GM21786 (cell line): Measurements from ENCODE around the gene PDE4A.
"Not testable (repeated sequence)": the region's sequence is repeated elsewhere in the genome, so short reads cannot be mapped to it uniquely, and the experiment has no call there.

Experiments used
- ATAC-seq: cut with Tn5 transposase; IDR thresholded peaks from one replicate; pipeline ENCODE4 v1.9.1; 2021; ENCODE audit not compliant: unreplicated experiment

PDE4A gene

DNA sequence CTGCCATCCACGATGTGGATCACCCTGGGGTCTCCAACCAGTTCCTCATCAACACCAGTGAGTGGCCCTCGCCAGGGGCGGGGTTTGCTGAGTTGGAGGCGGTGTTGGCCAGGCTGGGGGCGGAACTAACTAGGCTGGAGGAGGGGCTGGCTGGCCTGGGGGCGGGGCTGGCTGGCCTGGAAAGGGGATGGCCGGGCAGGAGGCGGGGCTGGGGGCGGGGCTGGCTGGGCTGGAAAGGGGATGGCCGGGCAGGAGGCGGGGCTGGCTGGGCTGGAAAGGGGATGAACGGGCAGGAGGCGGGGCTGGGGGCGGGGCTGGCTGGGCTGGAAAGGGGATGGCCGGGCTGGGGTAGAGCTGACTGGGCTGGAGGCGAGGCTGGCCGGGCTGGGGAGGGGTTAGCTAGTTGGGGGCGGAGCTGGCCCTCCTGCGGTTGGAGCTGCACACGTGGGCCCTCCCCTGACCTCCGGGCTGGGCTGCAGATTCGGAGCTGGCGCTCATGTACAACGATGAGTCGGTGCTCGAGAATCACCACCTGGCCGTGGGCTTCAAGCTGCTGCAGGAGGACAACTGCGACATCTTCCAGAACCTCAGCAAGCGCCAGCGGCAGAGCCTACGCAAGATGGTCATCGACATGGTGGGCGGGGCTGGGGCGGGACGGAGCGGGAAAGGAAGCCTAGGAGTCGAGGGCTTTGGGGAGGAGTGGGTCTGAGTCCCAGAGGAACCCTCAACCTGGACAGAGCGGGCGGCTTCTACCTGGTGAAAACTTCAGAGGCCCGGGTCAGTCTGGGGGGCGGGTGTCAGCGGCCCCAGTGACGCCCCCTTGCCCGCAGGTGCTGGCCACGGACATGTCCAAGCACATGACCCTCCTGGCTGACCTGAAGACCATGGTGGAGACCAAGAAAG is 41.0 kb downstream of the PDE4A start:
- peak; percentile 68 for ATAC-seq

DNA sequence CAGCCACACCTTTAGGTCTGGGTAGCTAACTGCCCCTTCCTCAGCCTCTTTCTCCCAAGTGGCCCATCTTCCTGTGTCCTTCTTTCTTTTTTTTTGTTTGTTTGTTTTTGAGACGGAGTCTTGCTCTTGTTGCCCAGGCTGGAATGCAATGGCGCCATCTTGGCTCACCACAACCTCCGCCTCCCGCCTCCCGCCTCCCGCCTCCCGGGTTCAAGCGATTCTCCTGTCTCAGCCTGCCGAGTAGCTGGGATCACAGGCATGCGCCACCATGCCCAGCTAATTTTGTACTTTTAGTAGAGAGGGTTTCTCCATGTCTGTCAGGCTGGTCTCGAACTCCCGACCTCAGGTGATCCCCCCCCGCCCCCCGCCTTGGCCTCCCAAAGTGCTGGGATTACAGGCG is 41.7 kb downstream of the PDE4A start:
- not testable (repeated sequence) for ATAC-seq

DNA sequence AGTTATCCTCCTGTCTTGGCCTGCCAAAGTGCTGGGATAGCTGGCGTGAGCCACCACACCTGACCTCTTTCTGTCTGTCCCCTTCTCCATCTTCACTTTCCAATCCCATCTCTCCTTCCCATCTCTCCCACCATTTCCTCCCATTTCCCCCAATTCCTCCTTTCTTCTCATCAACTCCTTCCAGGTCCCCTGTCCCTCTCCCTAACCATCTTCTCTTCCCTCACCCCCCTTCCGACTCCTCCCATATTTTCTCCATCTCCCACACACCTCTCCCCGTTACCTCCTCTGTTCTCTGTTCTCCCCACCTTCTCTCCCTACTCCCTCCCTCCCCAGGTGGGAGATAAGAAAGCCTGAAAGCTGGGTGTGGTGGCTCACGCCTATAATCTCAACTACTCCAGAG is 42.2 kb downstream of the PDE4A start:
- no peak for ATAC-seq

DNA sequence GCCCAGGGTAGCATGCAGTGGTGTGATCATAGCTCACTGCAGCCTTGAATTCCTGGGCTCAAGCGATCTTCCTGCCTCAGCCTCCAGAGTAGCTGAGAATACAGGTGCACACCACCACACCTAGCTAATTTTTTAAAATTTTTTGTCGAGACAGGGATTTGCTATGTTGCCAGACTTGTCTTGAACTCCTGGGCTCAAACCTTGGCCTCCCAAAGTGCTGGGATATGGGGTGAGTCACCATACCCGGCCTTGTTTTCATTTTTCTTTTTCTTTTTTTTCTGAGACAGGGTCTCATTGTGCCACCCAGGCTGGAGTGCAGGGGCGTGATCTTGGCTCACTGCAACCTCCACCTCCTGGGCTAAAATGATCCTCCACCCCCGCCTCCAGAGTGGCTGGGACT is 44.1 kb downstream of the PDE4A start:
- ATAC-seq: no peak

DNA sequence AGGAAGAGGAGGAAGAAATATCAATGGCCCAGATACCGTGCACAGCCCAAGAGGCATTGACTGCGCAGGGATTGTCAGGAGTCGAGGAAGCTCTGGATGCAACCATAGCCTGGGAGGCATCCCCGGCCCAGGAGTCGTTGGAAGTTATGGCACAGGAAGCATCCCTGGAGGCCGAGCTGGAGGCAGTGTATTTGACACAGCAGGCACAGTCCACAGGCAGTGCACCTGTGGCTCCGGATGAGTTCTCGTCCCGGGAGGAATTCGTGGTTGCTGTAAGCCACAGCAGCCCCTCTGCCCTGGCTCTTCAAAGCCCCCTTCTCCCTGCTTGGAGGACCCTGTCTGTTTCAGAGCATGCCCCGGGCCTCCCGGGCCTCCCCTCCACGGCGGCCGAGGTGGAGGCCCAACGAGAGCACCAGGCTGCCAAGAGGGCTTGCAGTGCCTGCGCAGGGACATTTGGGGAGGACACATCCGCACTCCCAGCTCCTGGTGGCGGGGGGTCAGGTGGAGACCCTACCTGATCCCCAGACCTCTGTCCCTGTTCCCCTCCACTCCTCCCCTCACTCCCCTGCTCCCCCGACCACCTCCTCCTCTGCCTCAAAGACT is 46.9 kb downstream of the PDE4A start:
- ATAC-seq: no peak

DNA sequence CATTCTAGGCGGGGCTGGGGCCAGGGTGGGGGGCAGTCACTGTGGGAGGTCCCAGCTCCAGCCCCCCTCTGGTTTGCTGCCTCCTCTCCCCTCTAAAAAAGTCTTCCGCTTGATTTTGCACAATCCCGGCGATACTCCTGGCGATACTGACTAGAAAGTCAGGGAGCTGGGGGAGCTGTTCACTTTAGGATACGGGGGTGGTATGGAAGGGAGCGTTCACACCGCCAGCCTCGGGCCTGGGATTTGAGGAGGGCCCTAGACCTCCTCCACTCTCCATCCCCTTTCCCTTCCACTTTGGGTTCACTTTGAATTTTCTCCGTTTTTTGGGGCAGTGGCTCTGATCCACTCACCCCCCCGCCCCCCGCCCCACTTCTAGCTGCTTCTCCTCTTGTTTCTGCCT is 47.8 kb downstream of the PDE4A start:
- no peak for ATAC-seq

DNA sequence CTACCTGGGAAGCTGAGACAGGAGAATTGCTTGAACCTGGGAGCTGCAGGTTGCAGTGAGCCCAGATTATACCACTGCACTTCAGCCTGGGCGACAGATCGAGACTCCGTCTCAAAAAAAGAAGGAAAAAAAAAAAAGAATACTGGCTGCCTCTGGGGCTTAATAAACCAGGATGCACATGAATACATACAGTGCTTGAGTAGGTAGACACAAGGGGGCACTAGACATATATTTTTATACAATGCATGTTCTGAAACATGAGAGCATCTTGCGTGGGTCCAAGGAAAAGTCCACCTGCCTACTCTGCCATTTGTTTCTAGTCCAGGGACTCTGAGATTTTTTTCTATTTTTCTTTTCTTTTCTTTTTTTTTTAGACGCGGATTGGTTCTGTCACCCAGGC is 51.6 kb downstream of the PDE4A start:
- no peak for ATAC-seq

DNA sequence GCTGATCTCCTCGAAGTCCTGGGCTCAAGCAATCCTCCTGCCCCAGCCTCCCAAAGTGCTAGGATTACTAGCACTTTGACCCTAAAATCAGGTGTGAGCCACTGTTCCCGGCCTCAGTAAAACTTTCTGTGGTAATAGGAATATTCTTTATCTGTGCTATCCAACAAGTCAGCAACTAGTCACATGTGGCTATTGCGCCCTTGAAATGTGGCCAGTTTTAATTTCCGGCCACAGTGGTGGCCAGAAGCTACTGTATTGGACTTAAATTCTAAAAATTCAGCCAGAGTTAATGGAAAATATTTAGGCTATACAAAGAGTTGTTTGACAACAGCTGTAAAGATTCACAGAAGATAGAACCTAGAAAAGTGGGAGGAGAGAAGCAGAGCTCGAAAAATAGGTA is 52.9 kb downstream of the PDE4A start:
- ATAC-seq: no peak

DNA sequence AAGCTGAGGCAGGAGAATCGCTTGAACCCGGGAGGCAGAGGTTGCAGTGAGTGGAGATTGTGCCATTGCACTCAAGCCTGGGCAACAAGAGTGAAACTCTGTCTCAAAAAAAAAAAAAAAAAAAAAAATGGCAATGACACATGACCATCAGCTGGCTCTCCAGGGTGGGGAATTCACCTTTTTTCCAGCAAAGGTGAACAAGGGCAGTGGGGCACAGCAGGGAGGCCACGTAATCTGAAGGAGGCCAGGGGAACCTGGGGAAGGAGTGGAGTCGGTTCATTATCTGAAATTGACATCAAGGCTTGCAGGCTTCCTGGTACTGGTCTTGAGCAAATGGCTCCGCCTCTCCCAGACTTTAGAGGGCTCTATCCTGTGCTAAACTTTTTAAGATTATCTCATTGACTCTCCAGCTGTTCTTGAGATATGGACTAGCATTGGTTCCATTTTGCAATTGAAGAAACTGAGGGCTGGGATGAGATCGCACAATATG is 54.7 kb downstream of the PDE4A start:
- no peak for ATAC-seq

DNA sequence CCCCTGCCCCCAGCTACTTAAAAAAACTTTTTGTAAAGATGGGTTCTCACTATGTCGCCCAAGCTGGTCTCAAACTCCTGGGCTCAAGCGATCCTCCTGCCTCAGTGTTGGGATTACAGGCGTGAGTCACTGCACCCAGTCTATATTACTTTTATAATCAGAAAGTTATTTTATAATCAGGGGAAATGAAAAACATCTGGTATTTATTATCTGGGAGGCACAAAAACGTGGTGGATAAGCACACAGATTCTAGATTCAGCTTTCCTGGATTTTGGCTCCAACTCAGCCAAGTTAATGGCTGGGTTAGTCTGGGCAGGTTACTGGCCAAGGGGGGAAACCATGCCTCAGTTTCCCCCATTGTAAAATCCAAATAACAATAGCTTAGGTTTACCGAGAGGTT is 58.1 kb downstream of the PDE4A start:
- ATAC-seq: no peak

DNA sequence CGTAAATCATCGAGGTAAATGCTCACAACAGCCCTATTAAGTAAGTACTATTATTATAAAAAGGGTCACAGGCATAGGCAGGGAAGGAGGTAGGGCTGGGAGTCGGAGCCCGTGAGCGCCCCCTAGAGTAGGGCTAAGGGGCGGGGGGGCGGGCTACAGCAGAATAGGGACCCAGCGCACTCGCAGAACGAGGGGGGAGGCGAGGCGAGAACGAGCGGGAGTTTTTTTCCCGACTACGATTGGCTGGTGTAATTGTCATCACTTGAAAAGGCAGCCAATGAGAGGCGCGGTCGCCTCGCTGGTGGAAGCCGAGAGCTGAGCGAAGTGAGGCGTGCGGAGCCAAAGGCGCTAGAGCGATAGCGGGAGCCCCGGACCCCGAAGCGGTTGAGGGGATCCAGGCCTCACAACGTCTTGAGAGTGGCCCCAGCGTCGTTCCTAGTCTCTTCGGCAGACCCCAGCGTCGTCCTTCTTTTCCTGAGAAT is 58.6 kb downstream of the PDE4A start:
- no peak for ATAC-seq

DNA sequence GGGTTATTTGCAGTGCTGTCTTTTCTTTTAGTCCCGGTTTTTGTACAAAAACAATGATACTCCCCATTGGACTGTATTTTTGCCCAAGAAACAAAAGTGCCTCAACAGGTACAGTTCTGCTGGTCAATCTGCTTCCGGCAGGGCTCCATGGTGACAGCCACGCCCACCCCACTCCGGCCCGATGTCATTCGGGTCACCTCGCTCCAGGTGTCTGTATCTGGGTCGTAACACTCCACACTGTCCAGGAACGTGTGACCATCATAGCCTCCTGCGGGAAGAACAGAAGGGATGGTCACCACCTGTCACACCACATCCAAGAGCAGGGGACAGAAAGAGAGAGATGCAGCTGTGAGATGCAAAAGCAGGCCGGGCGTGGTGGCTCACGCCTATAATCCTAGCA is 66.2 kb downstream of the PDE4A start:
- no peak for ATAC-seq

DNA sequence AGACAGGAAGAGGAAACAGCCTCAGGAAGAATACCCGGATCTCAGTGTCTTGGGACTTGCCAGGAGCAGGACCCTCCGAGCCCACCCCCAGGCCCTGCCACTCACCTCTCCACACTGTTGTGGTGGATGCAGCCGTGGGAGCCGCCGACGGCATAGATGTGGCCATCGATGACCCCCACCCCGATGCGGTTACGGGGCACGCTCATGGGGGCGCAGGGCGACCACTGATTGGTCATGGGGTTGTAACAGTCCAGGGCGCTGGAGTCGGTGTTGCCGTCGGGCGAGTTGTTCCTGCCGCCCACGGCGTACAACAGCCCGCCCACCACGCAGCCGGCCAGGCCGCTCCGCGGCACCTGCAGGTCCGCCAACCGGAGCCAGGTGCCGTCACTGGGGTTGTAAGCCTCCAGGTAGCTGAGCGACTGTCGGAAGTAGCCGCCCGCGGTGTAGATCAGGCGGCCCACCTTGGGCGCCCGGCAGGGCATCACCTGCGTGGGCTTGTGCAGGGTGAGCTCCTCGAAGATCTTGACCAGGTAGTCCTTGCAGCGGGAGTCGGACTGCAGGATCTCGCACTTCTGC is 71.2 kb downstream of the PDE4A start:
- ATAC-seq: no peak

DNA sequence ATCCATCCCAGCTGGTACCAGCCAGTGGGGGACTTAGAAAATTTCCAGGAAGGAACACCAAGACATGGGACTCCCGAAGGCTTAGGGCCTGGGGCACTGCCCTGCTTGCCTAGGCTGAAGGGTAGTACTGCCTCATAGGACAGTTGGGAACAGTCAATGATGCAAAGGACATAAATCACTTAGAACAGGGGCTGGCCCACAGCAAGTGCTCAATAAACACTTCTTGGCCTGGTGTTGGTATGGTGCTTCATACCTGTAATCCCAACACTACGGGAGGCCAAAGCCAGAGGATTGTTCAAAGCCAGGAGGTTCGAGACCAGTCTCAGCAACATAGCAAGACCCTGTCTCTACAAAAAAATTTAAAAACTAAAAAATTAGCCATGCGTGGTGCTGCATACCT is 77.0 kb downstream of the PDE4A start:
- no peak for ATAC-seq

DNA sequence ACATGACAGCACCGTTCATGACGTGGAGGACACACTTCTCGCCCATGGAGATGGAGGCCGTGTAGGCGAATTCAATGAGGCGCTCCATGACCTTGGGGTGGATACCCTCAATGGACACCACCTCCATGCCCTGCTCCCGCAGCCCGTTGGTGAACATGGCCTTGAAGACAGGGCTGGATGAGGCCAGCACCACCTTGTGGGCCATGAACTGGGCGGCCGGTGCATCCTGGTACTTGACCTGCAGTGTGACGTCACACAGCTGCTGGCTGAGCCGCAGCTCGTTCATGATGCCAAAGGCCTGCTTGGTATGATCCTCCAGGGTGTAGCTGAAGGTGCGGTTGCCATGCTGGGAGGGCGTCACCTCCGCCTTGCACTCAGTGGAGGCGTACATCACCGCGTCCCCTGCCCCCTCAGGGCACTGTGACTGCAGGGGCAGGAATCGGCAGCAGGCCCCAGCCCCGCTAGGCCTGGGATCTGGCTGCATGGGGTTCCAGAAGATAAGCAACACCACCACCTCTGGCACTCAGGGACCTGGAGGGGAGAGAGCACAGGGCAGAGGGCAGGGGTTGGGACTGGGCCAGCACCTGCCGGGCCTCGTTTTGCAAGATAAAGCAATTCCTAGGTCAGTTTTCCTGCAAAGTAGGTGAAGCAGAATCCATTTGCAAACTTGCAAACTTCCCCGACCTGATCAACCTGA is 79.4 kb downstream of the PDE4A start:
- ATAC-seq: no peak

DNA sequence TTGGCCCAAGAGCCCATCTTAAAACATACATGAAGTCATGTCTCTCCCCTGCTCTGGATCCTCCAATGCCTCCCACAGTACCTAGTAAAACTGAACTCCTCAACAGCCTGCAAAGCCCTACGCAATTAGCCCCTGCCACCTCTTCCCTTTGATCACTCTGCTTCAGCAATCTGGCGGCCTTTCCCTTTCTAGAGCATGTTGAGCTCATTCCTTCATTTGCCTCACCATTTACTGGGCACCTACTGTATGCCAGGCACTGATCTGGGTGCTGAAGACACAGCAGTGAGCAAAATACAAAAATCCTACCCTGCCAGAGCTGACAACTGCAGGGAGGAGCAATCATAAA is 79.9 kb downstream of the PDE4A start:
- ATAC-seq: no peak

DNA sequence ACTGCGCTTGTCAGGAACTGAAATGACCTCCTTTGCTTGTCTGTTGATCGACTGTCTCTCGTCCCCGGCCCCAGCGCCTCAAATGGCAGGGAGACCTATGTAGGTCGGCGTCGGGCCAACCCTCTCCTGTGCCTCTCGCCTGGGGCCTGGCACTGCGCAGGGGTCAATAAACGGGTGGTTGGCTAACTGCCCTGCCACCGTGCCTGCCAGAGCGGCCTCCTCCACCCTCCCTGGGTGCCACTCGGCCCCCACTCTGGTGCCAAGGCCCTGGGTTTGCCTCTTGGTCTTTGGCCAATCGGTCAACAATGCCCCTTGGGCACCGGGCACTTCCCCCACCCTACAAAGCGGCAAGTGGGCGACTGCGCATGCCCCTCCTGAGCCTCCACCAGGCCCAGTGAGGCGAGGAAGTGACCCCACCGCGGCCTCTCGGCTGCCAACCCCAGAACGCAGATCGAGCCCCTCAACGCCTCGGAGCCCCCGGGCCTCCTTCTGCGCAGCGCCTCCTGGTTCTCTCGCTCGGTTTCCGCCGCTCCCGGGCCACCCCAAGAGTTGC is 81.7 kb downstream of the PDE4A start:
- peak; percentile 37 for ATAC-seq

DNA sequence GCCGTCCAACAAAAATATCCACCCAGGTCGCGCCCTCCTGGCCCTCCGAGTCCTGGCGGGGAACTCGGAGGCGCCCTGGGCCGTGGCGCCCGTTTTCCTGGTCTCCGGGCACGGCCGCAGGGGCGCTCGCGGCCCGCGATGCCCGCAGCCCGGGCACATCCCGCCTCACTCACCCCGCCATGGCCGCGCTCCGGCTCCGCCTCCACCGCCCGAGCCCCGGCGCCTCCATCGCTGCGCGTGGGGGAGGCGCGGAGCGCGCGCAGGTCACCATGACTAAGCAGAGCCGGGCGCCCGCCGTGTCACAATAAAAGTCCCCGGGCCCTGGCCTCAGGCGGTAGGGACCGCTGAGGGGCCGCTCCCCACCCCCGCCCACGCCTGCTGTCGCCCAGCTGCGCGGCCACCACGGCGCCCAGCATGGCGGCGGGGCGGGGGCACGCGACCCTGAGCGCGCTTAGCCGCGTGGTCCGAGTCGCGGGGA is 82.2 kb downstream of the PDE4A start:
- peak; percentile 82 for ATAC-seq

DNA sequence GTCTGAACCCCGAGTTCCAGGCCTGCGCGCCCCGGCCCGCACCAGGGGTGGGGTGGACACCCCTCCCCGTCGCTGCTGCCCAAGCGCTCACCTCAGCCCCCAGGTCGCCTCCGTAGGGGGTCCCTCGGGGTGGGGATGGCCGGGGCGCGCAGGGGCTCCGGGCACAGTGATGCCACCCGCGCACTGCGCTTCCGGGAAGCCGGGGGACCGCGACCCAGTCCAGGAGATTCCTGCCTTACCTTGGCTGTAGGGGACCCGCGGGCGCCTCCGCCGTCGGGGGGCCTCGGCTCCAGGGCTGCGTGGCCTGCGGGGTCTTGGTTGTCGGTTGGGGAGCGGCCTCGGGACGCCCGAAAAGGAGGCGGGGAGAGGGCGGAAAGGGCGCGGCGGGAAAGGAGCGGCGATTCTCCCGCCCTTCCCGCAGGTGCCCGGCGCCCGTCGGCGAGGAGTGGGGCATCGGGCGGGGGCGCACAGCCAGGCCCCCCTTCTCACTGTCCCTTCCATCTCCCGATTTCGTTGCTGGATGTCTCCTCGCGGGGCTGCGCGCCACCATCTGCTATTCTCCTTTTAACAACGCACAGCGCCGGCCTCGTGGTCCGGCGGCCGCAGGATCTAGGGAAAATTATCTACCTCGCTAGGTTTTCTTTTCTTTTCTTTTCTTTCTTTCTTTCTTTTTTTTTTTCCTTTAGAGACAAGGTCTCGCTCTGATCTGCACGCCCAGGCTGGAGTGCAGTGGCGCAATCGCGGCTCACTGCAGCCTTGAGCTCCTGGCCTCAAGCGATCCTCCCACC is 82.9 kb downstream of the PDE4A start, which contains the start of gene KEAP1:
Gene KEAP1 (minus strand): TSS at position 355 of the 788 bp plus-strand sequence. CDS start 3,323 bp downstream, outside the sequence.
- peak; percentile 18 for ATAC-seq

DNA sequence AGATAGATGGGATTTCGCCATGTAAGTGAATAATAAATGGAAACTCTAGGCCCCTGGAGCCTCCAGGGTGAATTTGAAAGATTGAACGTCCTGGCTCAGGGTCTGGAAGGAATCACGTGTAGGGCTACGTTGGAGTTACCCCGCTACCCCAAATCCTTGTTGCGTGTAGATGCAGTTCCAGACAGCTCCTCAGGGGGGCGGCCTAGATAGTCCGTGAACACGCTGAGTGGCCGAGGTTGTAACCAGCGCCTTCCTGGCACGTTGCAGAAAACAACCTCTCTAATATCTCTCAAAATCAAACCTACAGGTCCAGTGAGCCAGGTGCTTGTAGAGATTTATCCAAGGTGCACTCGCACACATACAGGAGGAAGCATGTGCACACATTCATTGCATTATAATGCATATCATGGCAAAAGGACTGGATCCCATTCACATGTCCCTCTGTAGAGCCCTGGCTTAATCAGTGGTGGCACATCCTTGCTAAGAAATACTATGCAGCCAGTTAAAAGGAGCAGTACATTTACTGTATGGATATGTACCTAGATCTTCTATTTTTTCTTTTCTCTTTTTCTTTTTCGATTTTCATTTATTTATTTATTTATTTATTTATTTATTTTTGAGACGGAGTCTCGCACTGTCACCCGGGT is 85.4 kb downstream of the PDE4A start:
- ATAC-seq: no peak
